K562 (cell line): ENCODE data around the gene LAMA2. TPM values are rescaled to one million over a fixed set of nuclear protein-coding genes. Genes with fewer than 3 reads are reported as not detected.

Experiments
- ATAC-seq: fragments of 200-7000 bp; cut with Tn5 transposase; 3 replicates; pipeline ENCODE4 v1.9.1; 2020; ENCODE audit warnings: moderate library complexity
- BruUV-seq: library from RNA; stranded (reverse); fragments of 400-500 nt; replicated peaks from 2 replicates; lab custom pipeline; 2021; lab: Mats Ljungman, UMichigan
- CTCF ChIA-PET: fragments of 300-600 bp; formaldehyde crosslinking; extraction: SDS; loops from one replicate; lab custom pipeline; 2021; ENCODE audit warnings: low intra/inter-chr PET ratio; lab: Yijun Ruan, JAX
- POLR2A ChIA-PET: fragments of 300-600, 350-650 bp; sonication (Branson Sonifier 250); formaldehyde crosslinking; extraction: SDS; loops from one replicate; lab custom pipeline; 2021; ENCODE audit warnings: antibody characterized with exemption, inconsistent platforms; lab: Yijun Ruan, JAX
- DNase-seq, 4 experiments: peaks; one replicate each; pipeline versions ENCODE4 v3.0.0 to v3.0.0-alpha.2; 2011 to 2018; ENCODE audit warnings: low spot score in 3 of 4, mixed read lengths in 3 of 4; ENCODE audit errors: extremely low read depth in 1 of 4
- FAIRE-seq: peaks from 2 replicates; lab custom pipeline; 2011; peaks lifted over from hg19 to GRCh38; lab: Jason Lieb, UNC
- H2AFZ ChIP-seq: 2 replicates; pipeline ENCODE4 v1.6.0; 2011; ENCODE audit warnings: low read depth, low read length, control low read depth, inconsistent platforms
- H3K27ac ChIP-seq: fragments of 200-600 bp; 3 replicates; pipeline ENCODE4 v1.8.0; 2011; ENCODE audit warnings: low read depth, mild to moderate bottlenecking, control low read depth, inconsistent platforms, low read length, moderate library complexity, mixed read lengths; ENCODE audit errors: extremely low read depth
- H3K27me3 ChIP-seq, 2 experiments: fragments of 300-600 bp in 1 of 2; 2 replicates in 1 of 2; 3 replicates in 1 of 2; pipeline versions ENCODE4 v1.6.0 to v1.8.0; 2011; ENCODE audit warnings: inconsistent platforms in 2 of 2, low read length in 2 of 2, mild to moderate bottlenecking in 1 of 2, mixed read lengths in 1 of 2, moderate library complexity in 1 of 2; ENCODE audit not compliant: control insufficient read depth in 2 of 2, insufficient read depth in 2 of 2
- H3K36me3 ChIP-seq: fragments of 300-600 bp; 3 replicates; pipeline ENCODE4 v1.8.0; 2011; ENCODE audit warnings: mild to moderate bottlenecking, low read length, inconsistent platforms; ENCODE audit not compliant: control insufficient read depth, insufficient read depth
- H3K4me1 ChIP-seq, 2 experiments: fragments of 200-600 bp in 1 of 2; replicated peaks in 1 of 2; 2 replicates in 1 of 2; 3 replicates in 1 of 2; pipeline versions ENCODE4 v1.5.1 to v1.8.0; 2011; ENCODE audit warnings: inconsistent platforms in 2 of 2, low read length in 2 of 2, mild to moderate bottlenecking in 1 of 2, mixed read lengths in 1 of 2, moderate library complexity in 1 of 2; ENCODE audit not compliant: control insufficient read depth in 2 of 2, insufficient read depth in 2 of 2
- H3K4me2 ChIP-seq: 2 replicates; pipeline ENCODE4 v1.6.1; 2011; ENCODE audit warnings: low read length, control low read depth, inconsistent platforms, mixed read lengths; ENCODE audit not compliant: insufficient read depth
- H3K4me3 ChIP-seq: fragments of 200-600 bp; sonication (generic), shearing (Covaris generic); 2 replicates; pipeline ENCODE4 v1.5.1; 2016; ENCODE audit warnings: control low read depth, inconsistent platforms
- H3K79me2 ChIP-seq: fragments of 200-600 bp; 3 replicates; pipeline ENCODE4 v1.8.0; 2011; ENCODE audit warnings: low read length, inconsistent platforms; ENCODE audit not compliant: control insufficient read depth, insufficient read depth
- H3K9ac ChIP-seq, 2 experiments: 2 replicates each; pipeline versions ENCODE4 v1.6.0 to v1.6.1; 2011; ENCODE audit warnings: low read depth in 2 of 2, low read length in 2 of 2, control low read depth in 1 of 2, inconsistent platforms in 1 of 2, mild to moderate bottlenecking in 1 of 2, mixed read lengths in 1 of 2; ENCODE audit not compliant: insufficient read depth in 1 of 2
- H3K9me1 ChIP-seq: one replicate; pipeline ENCODE4 v1.6.0; 2011; ENCODE audit warnings: inconsistent platforms, mild to moderate bottlenecking, low read length, moderate library complexity; ENCODE audit not compliant: control insufficient read depth, insufficient read depth
- H3K9me3 ChIP-seq: replicated peaks from 2 replicates; pipeline ENCODE4 v1.5.1; 2011; ENCODE audit warnings: low read depth, low read length, inconsistent platforms; ENCODE audit not compliant: control insufficient read depth, insufficient read depth
- H4K20me1 ChIP-seq: replicated peaks from 2 replicates; pipeline ENCODE4 v1.6.1; 2011; ENCODE audit warnings: low read length, inconsistent platforms, mixed read lengths; ENCODE audit not compliant: control insufficient read depth, insufficient read depth
- ARID3B ChIP-seq: fragments of 250-450 bp; sonication (Bioruptor Pico); IDR thresholded peaks from 2 replicates; pipeline ENCODE4 v1.4.0; 2020; ENCODE audit warnings: borderline replicate concordance
- DPF2 ChIP-seq: fragments of 450-650 bp; IDR thresholded peaks from 2 replicates; pipeline ENCODE4 v1.6.1; 2016
- FIP1L1 ChIP-seq: fragments of 200-400 bp; formaldehyde crosslinking; IDR thresholded peaks from 2 replicates; pipeline ENCODE4 v1.6.1; 2018; ENCODE audit warnings: mild to moderate bottlenecking, low read depth, low read length; ENCODE audit not compliant: poor library complexity, severe bottlenecking
- PCBP1 ChIP-seq: fragments of 200-400 bp; formaldehyde crosslinking; IDR thresholded peaks from 2 replicates; pipeline ENCODE4 v1.6.1; 2018; ENCODE audit warnings: mild to moderate bottlenecking, low read depth, low read length; ENCODE audit not compliant: poor library complexity, severe bottlenecking
- PPARD ChIP-seq: fragments of 250-450 bp; sonication (Bioruptor Pico); IDR thresholded peaks from 2 replicates; pipeline ENCODE4 v1.8.0; 2022; ENCODE audit warnings: inconsistent platforms, mild to moderate bottlenecking, moderate library complexity
- RBM39 ChIP-seq: fragments of 200-400 bp; formaldehyde crosslinking; optimal IDR thresholded peaks from 2 replicates; pipeline ENCODE3; 2018; ENCODE audit warnings: low read depth, low read length
- SMAD4 ChIP-seq: fragments of 250-450 bp; sonication (Bioruptor Pico); conservative IDR thresholded peaks from 2 replicates; pipeline ENCODE4 v1.8.0; 2021; ENCODE audit warnings: inconsistent platforms, mild to moderate bottlenecking, moderate library complexity
- SMARCE1 ChIP-seq: fragments of 450-650 bp; IDR thresholded peaks from 2 replicates; pipeline ENCODE4 v1.7.1; 2016; ENCODE audit warnings: mild to moderate bottlenecking
- TCF7L2 ChIP-seq: fragments of 150-350 bp; IDR thresholded peaks from 2 replicates; pipeline ENCODE4 v1.6.1; 2016; ENCODE audit warnings: low read depth, mild to moderate bottlenecking, low read length, moderate library complexity
- U2AF1 ChIP-seq: fragments of 200-400 bp; formaldehyde crosslinking; optimal IDR thresholded peaks from 2 replicates; pipeline ENCODE3; 2017; ENCODE audit warnings: mild to moderate bottlenecking, low read depth, low read length, moderate library complexity
- ZBTB8A ChIP-seq: fragments of 450-650 bp; IDR thresholded peaks from 2 replicates; pipeline ENCODE4 v1.6.1; 2018; ENCODE audit warnings: mild to moderate bottlenecking, moderate library complexity; ENCODE audit not compliant: partially characterized antibody
- ZNF140 ChIP-seq: fragments of 250-450 bp; sonication (Bioruptor Pico); IDR thresholded peaks from 2 replicates; pipeline ENCODE4 v1.8.0; 2021; ENCODE audit warnings: moderate library complexity, mild to moderate bottlenecking, inconsistent platforms
- ZNF282 ChIP-seq: sonication (generic); formaldehyde crosslinking; IDR thresholded peaks from 2 replicates; pipeline ENCODE4 v1.8.1; 2023; ENCODE audit warnings: missing genetic modification reagents
- ZNF41 ChIP-seq: fragments of 250-450 bp; sonication (Bioruptor Pico); conservative IDR thresholded peaks from 2 replicates; pipeline ENCODE4 v1.4.0; 2020; ENCODE audit warnings: mild to moderate bottlenecking
- ZNF511 ChIP-seq: sonication (generic); formaldehyde crosslinking; IDR thresholded peaks from 2 replicates; pipeline ENCODE4 v1.8.0; 2022; ENCODE audit warnings: mild to moderate bottlenecking, missing genetic modification reagents
- WGBS: fragments of 100-300 bp; shearing (Covaris generic); methylation state at CpG from one replicate; pipeline ENCODE4 v1.1.6; 2016; ENCODE audit warnings: low coverage, mixed read lengths; ENCODE audit not compliant: insufficient coverage; ENCODE audit errors: missing lambda C conversion rate; 5-methylcytosine and 5-hydroxymethylcytosine counted together
- in situ Hi-C: fragments of 300-500 bp; cut with MboI; formaldehyde crosslinking; loops from 4 replicates; pipeline ENCODE4 v1.15.0; 2018; ENCODE audit warnings: inconsistent platforms, mixed read lengths
- intact Hi-C: fragments of 100-400 bp; cut with micrococcal nuclease; formaldehyde crosslinking; loops from 2 replicates; pipeline ENCODE4 v1.14.2; 2022
- polyA plus RNA-seq, 8 experiments: library from polyadenylated mRNA; depleted of rRNA in 4 of 8; stranded (reverse) in 5 of 8; unstranded in 3 of 8; fragments of >200 nt; fragmentation: Nextera tagmentation in 2 of 8; fragmentation: Illumina TruSeq in 1 of 8; extraction: Ambion mirVana in 2 of 8; extraction: Trizol in 1 of 8; gene quantifications; 2 replicates each; pipeline versions ENCODE4 v1.2.1 to v1.2.3, GENCODE V29; 2011 to 2014; ENCODE audit warnings: inconsistent platforms in 1 of 8, missing spikeins in 1 of 8
- total RNA-seq, 7 experiments: library from RNA; depleted of rRNA in 6 of 7; stranded (reverse); fragments of >200 nt in 6 of 7; fragmentation: Illumina TruSeq in 2 of 7; extraction: Trizol in 2 of 7; gene quantifications; 2 replicates each; pipeline versions ENCODE4 v1.2.1 to v1.2.3, GENCODE V29; 2011 to 2021; ENCODE audit warnings: low replicate concordance in 1 of 7
- TF ChIP-seq, protein P1 (sequence below): IDR thresholded peaks from 2 replicates; pipeline ENCODE4 v1.6.1; 2011; ENCODE audit not compliant: insufficient read length; ENCODE audit errors: extremely low read depth
- TF ChIP-seq, protein P2 (sequence below): sonication (generic); formaldehyde crosslinking; IDR thresholded peaks from 2 replicates; pipeline ENCODE4 v1.8.0; 2022; ENCODE audit warnings: missing genetic modification reagents, mild to moderate bottlenecking, borderline replicate concordance
- TF ChIP-seq, protein P3 (sequence below): fragments of 250-450 bp; sonication (Bioruptor Pico); IDR thresholded peaks from 2 replicates; pipeline ENCODE4 v1.5.0; 2020; ENCODE audit warnings: mild to moderate bottlenecking

The LAMA2 gene
- total and polyA plus RNA-seq, 9 of the 15 experiments (the other 6 are each of a cell fraction or from before 2014, with no cell fraction given), result 0.04 to 1.5 (median 0.36) TPM

DNA sequence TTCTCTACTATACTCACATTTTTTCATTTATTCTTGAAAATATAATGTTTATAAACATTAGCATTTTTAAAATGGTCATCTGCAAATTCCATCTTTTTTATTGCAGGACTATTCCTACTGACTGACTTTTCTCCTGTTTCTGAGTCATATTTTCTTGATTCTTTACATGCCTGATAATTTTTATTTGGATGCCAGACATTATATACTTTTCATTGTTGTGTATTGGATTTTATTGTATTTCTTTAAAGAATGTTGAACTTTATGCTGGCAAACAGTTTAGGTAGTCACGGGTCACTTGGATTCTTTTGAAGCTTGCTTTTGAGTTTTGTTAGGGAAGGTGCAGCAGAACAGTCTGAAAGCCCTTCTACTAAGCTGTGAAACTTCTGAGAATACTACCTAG is 423.9 kb downstream of the LAMA2 start:
- Histone ChIP-seq H4K20me1 (no peaks in the 10 kb centered on the region), H3K9me1 (no peaks in the 10 kb centered on the region), H3K9ac (no peak overlapping the region), H3K4me2 (no peak overlapping the region), H3K4me3 (no peak overlapping the region), H3K27me3 (no peaks in the 10 kb centered on the region), H3K79me2 (no peaks in the 10 kb centered on the region), H3K27ac (no peak overlapping the region), H2AFZ (no peak overlapping the region), H3K4me1 (no peaks in the 10 kb centered on the region), H3K36me3 (no peaks in the 10 kb centered on the region), H3K9me3 (no peaks in the 10 kb centered on the region)
- WGBS, result 0% methylated on average over 1 of the region's 1 CpG
- intact Hi-C loops, result no loop called here
- DNase-seq, result no peak
- in situ Hi-C loops, result no loop called here
- BruUV-seq, result no TSS peak
- ChIA-PET CTCF (no interaction called here), POLR2A (no interaction called here)
- ATAC-seq, result no peak
- no peak for FAIRE-seq
- no peak for TF ChIP-seq ZNF140 (CRISPR knock-in tag)
- no peak for TF ChIP-seq PPARD
- no peak for TF ChIP-seq ZNF511
- no peak for TF ChIP-seq DPF2
- no peak for TF ChIP-seq ZBTB8A
- no peak for TF ChIP-seq ZNF41 (CRISPR knock-in tag)
- TF ChIP-seq ZNF282 (CRISPR knock-in tag), result no peak
- TF ChIP-seq TCF7L2, result no peak
- no peak for TF ChIP-seq U2AF1
- TF ChIP-seq, protein P1, sequence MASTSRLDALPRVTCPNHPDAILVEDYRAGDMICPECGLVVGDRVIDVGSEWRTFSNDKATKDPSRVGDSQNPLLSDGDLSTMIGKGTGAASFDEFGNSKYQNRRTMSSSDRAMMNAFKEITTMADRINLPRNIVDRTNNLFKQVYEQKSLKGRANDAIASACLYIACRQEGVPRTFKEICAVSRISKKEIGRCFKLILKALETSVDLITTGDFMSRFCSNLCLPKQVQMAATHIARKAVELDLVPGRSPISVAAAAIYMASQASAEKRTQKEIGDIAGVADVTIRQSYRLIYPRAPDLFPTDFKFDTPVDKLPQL, result no peak
- no peak for TF ChIP-seq SMARCE1
- TF ChIP-seq, protein P2, sequence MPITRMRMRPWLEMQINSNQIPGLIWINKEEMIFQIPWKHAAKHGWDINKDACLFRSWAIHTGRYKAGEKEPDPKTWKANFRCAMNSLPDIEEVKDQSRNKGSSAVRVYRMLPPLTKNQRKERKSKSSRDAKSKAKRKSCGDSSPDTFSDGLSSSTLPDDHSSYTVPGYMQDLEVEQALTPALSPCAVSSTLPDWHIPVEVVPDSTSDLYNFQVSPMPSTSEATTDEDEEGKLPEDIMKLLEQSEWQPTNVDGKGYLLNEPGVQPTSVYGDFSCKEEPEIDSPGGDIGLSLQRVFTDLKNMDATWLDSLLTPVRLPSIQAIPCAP (CRISPR knock-in tag), result no peak
- no peak for TF ChIP-seq ARID3B (CRISPR knock-in tag)
- TF ChIP-seq FIP1L1, result no peak
- no peak for TF ChIP-seq SMAD4 (CRISPR knock-in tag)
- TF ChIP-seq, protein P3, sequence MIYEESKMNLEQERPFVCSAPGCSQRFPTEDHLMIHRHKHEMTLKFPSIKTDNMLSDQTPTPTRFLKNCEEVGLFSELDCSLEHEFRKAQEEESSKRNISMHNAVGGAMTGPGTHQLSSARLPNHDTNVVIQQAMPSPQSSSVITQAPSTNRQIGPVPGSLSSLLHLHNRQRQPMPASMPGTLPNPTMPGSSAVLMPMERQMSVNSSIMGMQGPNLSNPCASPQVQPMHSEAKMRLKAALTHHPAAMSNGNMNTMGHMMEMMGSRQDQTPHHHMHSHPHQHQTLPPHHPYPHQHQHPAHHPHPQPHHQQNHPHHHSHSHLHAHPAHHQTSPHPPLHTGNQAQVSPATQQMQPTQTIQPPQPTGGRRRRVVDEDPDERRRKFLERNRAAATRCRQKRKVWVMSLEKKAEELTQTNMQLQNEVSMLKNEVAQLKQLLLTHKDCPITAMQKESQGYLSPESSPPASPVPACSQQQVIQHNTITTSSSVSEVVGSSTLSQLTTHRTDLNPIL, result no peak
- no peak for TF ChIP-seq RBM39
- no peak for TF ChIP-seq PCBP1
- TF ChIP-seq, all 486 proteins: peak for 0
